Measurements from ENCODE around the gene FARSA. TPM values are rescaled to one million over a fixed set of nuclear protein-coding genes. Genes with fewer than 3 reads are reported as not detected.
"Not testable (repeated sequence)": the region's sequence is repeated elsewhere in the genome, so short reads cannot be mapped to it uniquely, and the experiment has no call there.

Gene FARSA
- polyA plus RNA-seq, 4 donors = 41.7 to 67.4 (median 55.2) TPM

- no peak for DNase-seq (ENCODE audit: low read depth in 4 of 4, low spot score in 2 of 4)
Observed at GRCh38 chr19:12896460-12896859, 37.1 kb downstream of the FARSA start.

DNA sequence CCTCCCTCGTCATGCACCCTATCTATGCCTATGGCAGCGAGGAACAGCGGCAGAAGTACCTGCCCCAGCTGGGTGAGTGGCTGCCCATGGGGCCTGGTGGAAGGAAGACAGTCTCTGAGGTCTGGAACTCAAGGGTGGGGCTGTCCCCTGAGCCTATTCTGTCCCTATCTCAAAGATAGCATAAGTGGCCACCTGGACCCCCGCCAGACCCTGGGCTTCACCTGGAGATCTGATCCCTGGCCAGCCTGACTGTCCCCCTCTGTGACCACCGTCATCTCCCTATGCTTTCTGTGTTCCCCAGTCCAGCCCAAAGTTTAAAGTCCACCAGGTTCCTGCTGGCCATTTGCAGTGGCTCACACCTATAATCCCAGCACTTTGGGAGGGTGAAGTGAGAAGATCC is 39.9 kb downstream of the FARSA start:
- DNase-seq (ENCODE audit: low read depth in 4 of 4, low spot score in 2 of 4) = no peak

GRCh38 chr19:12891553-12892021 is 41.9 kb downstream of the FARSA start:
- no peak for DNase-seq (ENCODE audit: low read depth in 4 of 4, low spot score in 2 of 4)

- DNase-seq (ENCODE audit: low read depth in 4 of 4, low spot score in 2 of 4) = peak; percentile 89 to 97 (median 93)
Observed at GRCh38 chr19:12890787-12891552, 42.5 kb downstream of the FARSA start, which contains the start of gene GCDH. Gene GCDH (plus strand): TSS chr19:12891160. CDS start chr19:12891305, 145 bp downstream.

- not testable (repeated sequence) for DNase-seq (ENCODE audit: low read depth in 4 of 4, low spot score in 2 of 4)
Observed at GRCh38 chr19:12890299-12890786, 43.2 kb downstream of the FARSA start.

- no peak for DNase-seq (ENCODE audit: low read depth in 4 of 4, low spot score in 2 of 4)
Observed at GRCh38 chr19:12888006-12888603, 45.4 kb downstream of the FARSA start.

DNA sequence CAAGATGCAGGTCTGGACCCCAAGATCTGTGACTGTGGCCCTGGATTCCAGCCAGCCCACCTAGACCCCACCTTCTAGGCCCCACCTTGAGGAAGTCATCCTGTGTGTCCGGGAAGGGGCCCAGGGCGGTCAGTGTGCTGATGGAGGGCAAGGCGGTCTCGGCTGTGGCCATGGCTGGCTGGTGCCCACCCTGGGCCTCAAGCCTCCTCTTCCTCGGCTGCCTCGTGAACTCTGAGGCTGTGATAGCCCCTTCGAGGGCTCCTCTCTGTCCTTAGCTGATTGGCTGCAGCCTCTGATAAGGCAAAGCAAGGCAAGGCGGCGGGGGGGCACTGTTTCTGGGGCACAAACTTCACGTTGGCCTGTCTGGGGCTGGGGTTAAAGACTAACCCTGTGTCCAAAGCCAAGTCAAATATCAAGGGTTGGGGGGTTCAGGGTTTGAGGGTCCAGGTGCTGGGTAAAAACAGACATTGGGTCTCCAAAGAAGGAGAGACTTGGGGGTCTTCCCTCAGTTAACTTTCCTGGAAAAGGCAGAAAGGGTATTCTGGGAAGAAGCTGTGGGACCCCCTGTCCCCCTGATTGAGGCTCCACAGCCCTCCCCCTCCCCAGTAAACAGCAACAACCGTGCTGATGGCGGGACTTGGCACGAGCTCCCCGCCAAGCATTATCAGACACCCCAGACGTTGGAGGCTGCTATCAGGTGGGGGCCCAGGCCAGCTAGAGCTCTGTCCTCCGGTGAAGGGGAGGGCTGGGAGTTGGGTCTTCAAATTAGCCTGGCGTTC is 46.4 kb downstream of the FARSA start, which contains the start of gene KLF1:
Gene KLF1, minus strand, starts transcription at position 233 of the 779 bp plus-strand sequence. Its CDS starts 61 bp downstream, at position 172.
- no peak for DNase-seq (ENCODE audit: low read depth in 4 of 4, low spot score in 2 of 4)

DNA sequence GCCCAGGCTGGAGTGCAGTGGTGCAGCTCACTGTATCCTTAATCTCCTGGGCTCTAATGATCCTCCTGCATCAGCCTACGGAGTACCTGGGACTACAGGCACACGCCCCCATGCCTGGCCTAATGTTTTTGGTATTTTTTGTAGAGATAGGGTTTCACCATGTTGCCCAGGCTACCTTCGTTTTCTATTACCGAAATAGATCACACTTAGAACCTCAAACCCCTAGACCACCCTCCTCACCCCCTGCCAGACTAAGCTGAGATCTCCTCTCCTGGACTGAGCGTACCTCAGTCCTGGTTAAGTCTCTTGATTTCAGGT is 46.9 kb downstream of the FARSA start:
- no peak for DNase-seq (ENCODE audit: low read depth in 4 of 4, low spot score in 2 of 4)

DNA sequence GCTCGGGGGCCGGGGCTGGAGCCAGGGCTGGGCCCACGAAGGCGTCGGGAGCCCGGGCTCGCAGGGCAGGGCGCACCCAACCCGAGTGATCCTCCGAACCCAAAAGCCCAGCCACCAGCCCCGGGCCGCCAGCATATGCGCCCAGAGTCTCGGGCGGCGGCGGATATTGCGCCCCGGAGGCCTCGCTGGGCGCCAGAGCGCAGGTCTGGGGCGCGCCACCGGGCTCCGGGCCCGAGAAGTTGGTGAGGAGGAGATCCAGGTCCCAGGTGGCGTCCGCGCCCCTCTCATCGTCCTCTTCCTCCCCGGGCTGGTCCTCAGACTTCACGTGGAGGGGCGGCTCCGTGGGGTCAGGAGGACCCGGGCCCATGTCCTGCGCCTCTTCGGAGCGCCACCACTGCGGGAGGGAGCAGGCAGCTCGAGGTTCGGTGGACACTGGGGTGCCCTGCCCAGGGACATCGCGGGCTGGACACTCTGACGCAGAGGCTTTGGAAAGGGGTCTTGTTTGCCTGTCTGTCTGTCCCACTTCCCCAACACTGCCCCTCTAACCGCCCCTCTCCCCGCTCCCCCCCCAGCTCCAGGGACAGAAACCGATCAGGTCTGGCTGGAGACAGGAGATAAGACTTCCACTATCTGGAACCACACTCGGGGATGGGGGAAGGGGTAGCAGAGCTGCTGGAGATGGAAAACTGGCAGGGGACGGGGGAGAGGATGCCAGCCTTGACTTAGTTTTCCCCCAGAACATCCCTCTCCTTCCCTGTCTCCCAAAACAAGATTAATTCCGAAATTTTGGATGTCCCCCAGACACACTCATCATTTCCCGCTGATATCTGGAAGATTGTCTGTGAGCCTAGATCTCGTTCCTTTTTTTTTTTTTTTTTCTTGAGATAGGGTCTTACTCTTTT is 47.5 kb downstream of the FARSA start:
- DNase-seq (ENCODE audit: low read depth in 4 of 4, low spot score in 2 of 4) = no peak

GRCh38 chr19:12884926-12885748 is 48.4 kb downstream of the FARSA start:
- DNase-seq (ENCODE audit: low read depth in 4 of 4, low spot score in 2 of 4) = no peak

DNA sequence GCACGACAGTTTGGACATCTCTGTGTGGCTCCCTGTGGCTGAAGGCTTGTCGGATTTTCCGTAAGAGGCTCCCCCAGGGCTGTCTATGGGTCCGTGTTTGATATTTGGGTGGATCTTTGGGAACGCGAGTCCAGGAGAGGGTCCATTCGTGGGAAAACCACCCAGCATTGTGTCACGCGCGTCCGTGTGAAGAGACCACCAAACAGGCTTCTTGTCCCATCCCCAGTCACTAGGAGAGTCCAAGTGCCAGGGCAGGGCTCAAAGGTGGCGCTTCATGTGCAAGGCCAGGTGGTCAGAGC is 48.9 kb downstream of the FARSA start:
- no peak for DNase-seq (ENCODE audit: low read depth in 4 of 4, low spot score in 2 of 4)

- DNase-seq (ENCODE audit: low read depth in 4 of 4, low spot score in 2 of 4) = no peak
Observed at GRCh38 chr19:12884202-12884601, 49.3 kb downstream of the FARSA start.

GRCh38 chr19:12882589-12882988 is 50.9 kb downstream of the FARSA start:
- DNase-seq (ENCODE audit: low read depth in 4 of 4, low spot score in 2 of 4) = no peak

- peak in 1 of 4 donors; percentile 80 for DNase-seq (ENCODE audit: low read depth in 4 of 4, low spot score in 2 of 4)
Observed at GRCh38 chr19:12881172-12881808, 52.2 kb downstream of the FARSA start, which contains the start of gene DNASE2. Gene DNASE2 (minus strand): TSS chr19:12881449. CDS start chr19:12881375, 74 bp downstream.

- no peak for DNase-seq (ENCODE audit: low read depth in 4 of 4, low spot score in 2 of 4)
Observed at GRCh38 chr19:12880551-12881171, 52.9 kb downstream of the FARSA start.

- DNase-seq (ENCODE audit: low read depth in 4 of 4, low spot score in 2 of 4) = no peak
Observed at GRCh38 chr19:12875086-12875485, 58.4 kb downstream of the FARSA start.

GRCh38 chr19:12873891-12874745 is 59.4 kb downstream of the FARSA start:
- no peak for DNase-seq (ENCODE audit: low read depth in 4 of 4, low spot score in 2 of 4)
